Pons (tissue), 1 donor: Measurements from ENCODE around the gene EFEMP1.

Source experiments
- DNase-seq: peaks from one replicate; pipeline ENCODE4 v3.0.0-alpha.2; 2016; ENCODE audit warnings: low spot score

The EFEMP1 gene

DNA sequence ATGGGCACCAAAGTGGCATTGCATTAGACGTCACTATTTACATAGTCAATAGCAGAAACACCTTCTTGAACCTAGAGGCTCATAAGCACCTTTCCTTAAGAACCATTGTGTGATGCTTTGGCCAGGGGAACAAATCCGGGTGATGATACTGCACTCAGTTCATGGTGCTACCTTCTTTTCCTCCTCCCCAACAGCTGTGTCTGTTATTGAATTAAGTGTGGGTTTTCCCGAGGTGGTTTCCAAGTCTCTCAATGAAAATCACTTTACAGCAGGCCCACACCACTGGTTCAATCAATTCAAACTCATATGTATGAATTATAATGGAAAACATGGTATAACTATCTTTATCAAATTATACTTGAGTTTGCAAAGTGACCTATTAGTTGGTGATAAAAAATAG lies 9.3 kb upstream of the EFEMP1 start:
- no peak for DNase-seq

DNA sequence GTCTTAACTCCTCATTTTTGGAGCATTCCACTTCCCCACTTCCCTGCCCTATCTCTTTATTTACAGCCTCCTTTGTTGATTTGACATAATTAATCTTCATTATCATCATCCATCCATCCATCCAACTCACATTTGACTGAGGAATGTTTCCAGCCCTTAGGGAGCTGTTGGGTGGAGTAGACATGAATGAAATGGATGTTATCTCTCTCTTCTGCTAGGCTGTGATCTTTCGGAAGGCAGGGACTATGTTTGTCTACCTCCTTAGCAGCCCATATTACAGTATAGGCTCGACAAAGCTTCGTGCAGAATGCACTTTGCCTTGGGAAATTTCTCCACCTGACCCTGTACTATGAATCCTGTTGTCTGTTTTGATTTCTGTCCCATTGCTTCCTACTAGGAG lies 7.7 kb upstream of the EFEMP1 start:
- DNase-seq = no peak

DNA sequence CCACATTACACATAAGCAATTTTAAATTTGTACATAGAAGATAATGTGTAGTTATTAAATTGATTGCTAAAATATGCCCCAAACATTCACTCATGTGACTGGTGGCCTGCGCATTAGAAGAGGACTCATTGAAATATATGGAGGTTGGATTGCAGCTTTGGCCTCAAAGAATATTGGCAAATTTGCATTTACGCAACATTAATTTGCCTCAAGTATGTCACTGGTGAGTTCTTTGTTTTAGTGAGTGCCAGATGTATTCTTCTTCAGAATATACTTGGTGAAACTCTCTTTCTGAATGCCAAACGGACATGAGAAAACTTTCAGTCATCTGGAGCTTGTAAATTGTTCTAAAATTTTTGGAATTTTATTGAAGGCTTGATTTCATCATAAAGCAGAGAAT lies 5.9 kb upstream of the EFEMP1 start:
- DNase-seq = no peak

DNA sequence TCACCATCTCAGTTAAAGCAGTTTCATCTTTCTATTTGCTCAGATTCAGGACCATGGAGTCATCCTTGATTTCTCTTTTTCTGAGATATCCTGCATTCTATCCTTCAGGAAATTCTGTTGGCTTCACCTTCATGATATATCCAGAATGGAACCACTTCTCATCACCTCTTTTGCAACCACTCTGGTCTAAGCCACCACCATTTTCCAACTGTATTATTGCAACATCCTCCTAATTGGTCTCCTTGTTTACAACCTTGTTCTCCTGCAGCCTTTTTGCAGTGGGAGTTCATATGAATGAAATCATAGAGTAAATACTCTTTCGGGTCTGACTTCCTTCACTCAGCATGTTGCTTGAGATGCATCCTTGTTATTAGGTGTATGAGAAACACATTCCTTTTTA lies 3.4 kb upstream of the EFEMP1 start:
- DNase-seq = no peak

DNA sequence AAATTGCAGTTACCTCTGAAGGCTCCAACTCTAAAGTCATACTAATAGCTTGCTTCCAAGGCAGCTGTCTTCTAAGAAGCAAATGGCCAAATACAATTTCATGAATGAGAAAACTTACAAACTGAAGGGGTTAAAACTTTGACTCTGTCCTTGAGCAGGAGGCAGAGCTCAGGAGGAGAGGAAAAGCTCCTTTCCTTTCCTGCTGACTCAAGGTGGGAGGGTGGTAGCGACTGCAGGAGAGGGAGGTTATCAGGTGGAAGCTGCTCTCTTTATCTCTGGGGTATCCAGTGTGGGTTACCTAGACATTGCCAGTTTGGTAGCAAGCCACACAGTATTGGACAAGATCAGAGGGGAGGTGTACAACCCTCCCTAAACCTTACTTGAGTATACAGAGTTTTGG lies 2.7 kb upstream of the EFEMP1 start:
- DNase-seq = no peak

DNA sequence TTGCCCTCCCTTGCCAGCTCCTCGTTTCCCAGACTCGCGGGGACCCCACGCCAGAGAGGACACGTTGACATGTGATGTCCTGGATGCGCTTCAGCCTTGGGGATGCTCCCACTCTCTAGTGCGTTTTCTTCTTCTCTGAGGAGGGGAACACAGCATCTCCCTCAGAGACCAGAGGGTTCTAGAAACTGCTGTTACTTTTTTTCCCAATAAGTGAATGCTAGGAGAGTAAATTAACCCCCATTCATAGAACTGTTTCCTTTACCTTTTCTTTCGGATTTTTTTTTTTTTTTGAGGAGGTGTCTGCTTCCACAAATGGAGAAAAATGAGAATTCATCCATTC lies 370 bp upstream of the EFEMP1 start:
- no peak for DNase-seq

DNA sequence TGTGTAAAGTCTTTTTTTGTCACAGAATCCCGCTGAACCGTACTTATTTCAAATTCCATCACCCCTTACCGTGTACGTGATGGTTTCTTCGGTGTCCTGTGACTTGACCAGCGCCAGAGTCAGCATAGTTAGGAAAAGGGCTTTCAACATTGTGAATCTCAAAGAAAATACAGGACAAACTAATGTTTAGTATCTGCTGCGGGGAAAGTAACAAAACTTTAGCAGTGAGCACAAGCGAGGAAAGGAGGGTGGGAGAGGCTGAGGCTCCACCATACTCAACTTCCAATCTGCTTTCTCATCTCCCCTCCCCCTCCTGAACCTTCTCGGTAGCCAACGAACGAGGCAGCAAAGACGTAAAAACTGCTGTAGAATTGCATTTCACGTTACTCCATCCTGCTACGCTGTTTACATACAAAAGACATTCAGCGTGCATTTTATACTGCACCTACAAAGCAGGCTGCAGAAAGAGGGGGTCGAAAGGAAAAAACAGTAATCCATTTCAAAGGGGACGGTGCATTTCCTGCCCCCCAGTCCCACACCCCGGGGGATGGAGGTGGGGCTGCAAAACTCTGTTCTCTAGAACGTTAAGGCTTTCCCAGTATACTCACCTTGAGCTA lies 1.2 kb downstream of the EFEMP1 start:
- DNase-seq = no peak

DNA sequence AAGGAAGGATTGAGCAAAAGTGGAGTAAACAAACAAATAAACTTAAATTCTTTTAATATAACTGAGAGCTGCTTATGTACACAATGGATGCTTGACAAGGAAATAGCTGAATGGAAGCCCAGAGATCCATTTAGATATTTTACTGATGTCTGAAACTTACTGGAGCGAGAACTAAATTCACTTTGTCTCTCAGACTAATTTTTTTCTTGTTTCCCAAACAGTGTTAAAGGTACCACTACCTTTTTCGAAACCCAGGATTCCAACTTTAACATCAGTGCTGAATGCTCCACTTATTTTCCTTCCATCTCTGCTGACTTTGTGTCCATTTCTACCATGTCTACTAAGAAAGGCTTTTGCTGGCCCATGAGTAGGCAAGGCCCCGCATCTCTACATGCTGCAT lies 4.0 kb downstream of the EFEMP1 start:
- DNase-seq = no peak

DNA sequence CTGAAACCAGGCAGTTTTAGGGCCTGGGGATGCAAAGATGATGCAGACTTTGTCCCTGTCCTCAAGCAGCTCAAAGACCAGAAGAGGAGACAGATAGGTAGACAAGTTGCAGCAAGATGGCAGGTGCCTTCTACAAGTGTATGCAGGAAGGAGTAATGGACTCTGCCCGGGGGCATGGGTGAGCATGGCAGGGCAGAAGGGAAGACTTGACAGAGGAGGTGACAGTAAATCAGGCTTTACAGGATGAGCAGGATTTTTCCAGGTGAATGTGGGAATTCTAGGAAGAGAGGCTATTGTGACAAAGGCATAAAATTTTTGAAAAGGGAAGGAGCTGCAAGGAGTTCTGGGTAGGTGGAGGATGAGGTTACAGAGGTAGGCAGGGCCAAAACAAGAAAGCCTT lies 4.7 kb downstream of the EFEMP1 start:
- DNase-seq = no peak

DNA sequence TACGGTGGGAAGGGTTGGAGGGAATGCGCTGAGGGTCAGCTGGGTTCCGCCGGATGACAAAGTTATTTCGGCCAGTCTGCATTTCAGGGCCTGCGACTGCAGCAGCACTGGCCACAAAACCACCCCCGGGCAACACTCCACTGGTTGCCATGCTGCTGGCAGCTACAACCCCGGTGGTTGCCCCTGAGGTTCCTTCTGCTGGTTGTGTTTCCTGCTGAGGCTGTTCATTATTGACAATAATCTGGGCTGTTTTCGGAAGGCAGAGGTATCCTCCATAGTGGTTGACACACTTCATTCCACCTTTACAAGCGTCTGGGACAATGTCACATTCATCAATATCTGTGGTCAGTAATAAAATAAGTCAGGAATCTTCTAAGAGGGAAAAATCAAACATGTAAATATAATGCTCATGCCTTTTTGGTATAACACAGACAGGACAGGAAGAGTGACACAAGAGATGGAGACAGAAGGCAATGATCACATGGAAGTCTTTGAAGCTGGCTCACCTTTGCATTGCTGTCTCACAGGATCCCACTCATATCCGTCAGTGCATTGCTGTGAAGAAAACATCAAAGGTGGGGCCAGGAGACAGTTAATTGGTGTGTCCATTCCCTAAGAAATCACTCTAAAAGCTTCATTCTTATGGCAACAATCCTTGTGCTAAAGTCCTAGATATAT lies 5.7 kb downstream of the EFEMP1 start:
- DNase-seq = no peak

DNA sequence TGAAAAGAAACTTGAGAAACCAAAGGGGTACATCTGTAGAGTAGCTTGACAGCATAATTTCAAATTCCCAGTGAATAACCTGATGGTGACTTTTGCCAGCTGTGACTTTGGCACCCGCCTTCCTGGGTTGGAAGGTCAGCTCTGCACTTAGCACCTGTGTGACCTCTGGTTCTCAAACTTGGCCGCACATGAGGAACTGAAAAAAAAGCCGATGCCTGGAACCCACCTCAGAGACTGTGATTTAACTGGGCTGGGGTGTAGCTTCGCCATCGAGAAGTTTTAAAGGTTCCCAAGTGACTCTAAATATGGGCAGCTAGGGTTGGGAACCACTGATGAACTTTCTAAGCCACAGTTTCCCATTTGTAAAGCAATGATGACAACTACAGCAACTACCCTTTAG lies 6.5 kb downstream of the EFEMP1 start:
- no peak for DNase-seq

DNA sequence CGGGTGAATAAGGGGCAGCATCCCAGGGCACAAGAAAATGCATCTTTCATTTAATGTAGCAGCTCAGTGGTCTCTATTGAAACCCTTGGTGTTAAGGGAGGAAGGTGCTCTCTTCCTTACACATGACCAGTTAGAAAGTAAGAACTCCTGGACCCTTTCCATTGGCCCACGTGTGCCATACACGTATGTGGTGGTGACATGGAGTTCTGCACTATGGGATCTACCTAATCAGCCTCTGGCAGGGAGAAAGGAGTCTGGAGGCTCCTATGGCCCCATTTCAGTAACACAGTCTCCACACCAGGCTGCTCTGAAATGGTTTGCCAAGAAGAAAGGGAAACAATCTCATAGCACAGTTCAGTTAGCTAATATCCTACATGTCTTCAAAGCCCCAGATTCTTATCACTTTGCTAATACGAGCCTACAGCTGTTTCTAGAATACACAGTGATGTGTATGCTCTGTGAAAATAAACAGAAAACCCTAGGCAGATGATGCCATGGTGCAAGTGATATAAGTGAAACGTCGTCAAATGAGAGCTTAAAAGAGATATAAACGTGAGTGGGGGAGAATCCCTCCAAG lies 7.0 kb downstream of the EFEMP1 start:
- DNase-seq = no peak

DNA sequence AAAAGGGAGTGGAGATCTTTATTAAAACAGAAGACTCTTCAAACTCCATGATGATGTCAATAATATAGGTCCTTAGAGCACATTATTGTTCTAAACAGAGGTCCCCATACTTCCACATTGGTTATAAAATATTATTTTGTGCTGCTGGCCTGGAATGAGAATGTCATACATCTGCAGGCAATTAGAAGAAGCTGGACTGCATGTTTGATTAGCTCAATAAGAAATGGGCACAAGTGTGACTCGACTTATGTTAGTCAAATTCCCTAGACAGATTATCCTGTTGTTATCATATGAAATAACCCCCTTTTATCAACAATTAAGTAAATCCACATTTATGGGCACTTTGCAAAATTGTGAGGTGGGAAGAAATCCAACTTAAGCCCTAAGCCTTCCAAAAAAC lies 8.8 kb downstream of the EFEMP1 start:
- no peak for DNase-seq

DNA sequence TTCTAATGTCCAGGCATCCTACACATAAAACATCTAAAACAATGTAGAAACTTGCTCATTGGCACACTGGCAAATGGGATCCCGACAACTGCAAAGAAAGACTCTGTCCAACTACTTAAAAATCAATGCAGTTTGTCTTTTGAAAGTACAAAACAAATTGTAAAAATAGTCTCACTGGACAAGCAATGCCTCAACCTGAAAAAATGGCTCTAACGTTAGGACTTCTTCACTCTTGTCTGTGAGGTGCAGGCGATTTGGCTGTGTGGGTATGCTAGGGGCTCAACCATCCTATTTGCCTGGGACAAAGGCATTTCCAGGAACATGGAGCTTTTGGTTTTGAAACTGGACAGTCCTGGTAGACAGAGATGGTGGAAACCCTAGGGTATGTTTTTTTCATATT lies 10.7 kb downstream of the EFEMP1 start:
- no peak for DNase-seq

DNA sequence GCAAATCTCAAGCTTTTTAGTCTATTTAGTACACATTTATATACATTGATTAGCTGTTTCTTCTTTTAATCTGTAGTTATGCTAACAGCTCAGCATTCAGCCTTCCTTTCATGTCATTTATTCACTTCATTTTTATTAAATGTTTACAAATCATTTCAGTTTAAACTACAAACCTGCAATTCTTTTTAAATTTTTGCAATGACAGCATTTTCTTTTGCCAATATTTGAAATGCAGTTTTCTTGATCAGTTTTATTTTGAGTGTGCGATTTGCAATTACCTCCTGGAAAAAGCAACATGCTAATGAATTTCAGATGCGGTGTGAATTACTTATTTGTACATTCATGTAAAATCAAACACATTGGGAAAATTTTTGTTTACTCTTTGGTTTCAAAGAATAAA lies 13.5 kb downstream of the EFEMP1 start:
- DNase-seq = no peak

DNA sequence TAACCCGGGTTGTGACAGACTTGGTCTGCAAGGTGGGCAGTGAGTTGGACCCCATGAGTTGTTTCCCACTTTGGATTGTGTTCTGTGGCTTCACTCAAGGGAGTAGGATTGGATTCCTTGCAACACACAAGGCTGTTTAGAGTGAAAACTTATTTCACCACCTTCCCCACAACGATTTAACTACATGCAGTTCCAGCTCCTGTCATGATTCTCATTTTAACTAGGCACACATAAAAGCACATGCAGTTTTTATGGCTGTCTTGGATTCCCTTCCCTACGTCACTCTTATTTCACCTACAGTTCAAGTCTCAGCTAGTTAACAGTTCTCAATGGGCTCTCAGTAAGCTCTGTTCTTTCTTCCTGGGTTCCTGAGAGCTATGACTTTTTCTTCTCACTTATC lies 15.9 kb downstream of the EFEMP1 start:
- DNase-seq = no peak

DNA sequence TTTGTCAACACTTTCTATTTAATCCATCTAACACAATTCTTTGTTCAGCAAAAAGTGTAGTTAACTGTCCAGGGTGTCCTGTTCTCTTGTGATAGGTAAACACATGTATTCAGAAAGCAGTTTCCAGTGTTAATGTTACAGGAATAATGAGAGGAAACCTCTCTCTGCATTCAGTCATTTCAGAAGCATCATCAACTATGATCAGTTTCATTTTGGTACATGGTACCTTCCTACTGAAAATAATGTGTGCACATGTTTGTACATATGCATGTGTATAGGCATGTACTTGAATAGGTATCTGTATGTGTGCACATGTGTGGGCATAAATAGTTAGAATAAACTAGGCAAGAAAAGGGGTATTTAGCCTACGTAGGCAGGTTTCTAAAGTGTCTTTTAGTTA lies 16.6 kb downstream of the EFEMP1 start:
- DNase-seq = no peak

DNA sequence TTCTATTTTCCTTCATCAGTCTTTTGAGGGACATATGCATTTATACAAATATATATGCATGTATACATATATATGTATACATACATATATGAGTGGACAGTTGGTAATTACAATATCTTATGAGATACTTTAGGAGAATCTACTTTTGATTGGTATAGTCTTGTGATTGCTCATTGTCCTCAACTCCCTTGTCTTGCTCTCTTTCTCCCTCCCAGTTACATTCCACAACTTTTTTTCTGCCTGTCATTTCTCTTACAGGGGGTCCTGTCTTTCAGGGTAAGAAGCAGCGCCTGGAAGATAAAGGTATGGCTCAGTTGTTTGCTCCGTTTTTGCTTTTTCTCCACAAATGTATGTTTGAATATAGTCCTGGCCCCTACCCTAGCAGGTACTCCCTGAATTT lies 19.9 kb downstream of the EFEMP1 start:
- DNase-seq = no peak

DNA sequence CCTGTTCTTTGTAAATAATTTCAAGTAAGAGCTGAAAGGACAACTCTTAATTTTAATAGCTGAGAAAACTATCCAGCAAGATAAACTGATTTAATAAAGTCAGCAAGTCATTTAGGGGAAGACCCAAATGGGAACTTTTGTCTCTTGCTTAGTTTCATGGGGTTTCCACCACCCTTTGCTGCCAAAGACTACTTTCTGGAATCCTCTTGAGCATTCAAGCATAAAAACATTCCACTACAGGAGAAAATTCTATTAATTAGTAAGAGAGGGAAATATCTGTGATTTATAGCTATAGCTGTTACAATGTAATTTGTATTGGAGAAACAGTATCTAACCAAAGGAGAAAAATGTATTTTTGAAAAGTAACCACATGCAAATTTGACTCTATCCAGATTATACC lies 20.6 kb downstream of the EFEMP1 start:
- no peak for DNase-seq

DNA sequence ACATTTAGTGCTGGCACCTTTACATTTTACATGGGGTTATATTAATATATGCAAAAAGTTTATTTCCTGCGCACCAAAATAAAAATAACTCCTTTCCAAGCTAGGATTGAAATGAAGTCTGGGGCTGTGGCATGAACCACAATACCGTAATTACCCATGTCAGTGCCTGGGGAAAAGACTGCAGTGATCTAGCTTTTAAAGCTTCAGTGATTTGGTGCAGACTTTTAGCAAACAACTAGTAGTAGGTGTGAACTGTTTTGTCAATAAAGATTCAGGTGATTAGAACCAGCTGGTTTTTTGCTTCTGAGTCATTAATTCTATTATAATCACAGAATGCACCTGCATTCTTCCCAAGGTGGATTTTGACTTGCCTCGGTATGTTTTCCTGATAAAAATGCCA lies 21.2 kb downstream of the EFEMP1 start:
- no peak for DNase-seq

DNA sequence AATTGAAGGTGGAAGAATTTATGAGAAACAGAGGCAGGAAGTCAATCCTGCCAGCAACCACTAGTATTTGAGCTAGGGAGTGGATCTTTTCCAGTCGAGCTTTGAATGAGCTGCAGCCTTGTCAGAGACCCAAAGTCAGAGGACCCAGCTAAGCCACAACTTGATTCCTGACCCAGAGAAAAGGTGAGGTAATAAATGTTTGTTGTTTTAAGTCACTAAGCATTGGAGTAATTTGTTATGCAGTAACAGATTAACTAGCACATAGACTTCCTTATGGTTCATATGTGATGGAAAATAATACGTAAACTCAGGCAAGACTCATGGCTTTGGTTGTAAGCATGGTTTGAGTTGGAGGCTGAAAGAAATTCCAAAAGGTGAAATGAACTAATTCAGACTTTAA lies 21.6 kb downstream of the EFEMP1 start:
- DNase-seq = no peak

DNA sequence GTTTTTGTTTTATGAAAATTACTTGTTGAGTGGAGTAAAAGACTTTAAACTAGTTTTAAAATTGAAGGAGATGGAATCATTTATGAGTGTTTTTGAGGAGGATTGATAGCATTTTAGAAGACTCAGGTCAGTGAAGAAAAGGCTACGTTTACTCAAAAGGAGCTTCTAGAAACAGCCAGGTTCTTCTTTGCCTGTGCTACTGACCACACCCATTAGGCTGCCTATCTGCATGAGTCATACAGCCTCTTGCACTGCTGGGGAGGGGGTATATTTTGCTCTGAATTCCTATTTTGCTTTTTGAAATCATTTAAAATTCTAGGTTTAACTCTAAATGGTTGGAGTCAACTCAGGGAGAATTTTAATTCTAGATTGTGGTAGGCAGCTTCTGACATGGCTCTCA lies 22.3 kb downstream of the EFEMP1 start:
- DNase-seq = no peak

DNA sequence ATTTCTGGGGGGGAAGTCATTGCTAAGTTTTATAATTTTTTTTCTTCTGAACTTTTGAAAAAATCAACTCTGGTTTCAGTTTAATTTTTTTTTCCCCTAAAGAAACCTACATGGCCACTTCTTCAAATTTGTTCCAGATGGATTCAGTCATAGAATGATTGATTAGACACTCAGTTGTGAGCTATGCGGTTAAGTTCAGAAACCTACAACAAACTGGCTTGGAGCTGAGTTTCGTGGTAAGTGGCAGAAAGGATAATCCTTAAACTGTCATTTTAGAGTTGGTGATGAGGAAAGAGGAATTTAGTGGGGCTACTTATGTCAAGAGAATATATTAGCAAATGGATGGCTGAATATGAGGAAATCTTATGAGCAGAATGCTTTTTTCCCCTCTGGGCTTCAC lies 23.7 kb downstream of the EFEMP1 start:
- DNase-seq = no peak

DNA sequence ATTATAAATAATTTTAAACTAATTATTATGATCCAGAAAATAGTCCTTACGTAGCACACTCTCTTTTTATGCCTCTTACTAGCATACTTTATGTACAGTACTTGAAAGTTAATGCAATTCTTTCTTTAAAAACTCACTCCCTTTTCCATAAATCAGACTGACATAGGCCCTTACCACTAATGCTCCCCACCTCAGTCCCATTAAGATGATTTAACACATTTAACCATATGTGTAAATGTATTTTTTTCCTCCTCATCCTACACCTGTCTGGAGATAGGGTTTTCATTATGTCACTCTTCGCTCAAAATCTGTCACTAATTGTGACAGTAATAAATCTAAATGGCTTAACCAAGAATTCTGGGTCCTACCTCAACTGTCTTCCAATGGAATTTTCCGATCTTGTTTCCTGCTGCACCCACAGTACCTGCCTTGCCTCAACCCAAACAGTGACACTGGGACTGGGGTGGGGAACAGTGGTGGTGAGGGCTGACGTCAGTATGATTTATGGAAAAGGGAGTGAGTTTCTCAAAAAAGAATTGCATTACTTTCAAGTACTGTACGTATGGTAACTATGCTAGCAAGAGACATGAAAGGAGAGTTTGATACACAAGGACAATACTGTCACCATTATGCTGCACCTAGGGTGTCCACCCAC lies 25.1 kb downstream of the EFEMP1 start:
- no peak for DNase-seq
